ENCODE data around the gene WLS. TPM values are rescaled to one million over a fixed set of nuclear protein-coding genes. Genes with fewer than 3 reads are reported as not detected.

Gene WLS
- polyA plus RNA-seq, 1 donor from 2014 or later, result 8.8 TPM

DNA sequence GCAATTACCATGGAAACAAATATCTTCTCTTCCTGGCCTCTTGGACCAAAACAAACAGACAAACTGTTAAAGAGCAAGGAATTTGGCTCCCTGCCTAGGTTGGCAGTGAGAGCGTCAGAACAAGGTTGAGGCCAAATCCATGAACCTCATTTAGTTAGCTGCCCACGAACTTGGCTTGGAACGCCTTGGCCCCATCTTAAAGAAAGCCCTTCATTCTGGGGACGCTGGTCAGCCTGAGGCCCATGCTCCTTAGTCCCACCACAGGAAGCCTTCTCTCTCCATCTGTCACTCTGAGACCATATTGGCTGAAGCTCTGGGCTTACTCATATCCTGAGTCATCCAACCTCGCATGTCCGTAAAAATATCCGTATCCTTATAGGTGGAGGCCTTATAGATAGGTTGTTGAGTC, 119.5 kb downstream of the WLS start:
- H3K9me2 ChIP-seq (ENCODE audit: insufficient read depth, low read length), result no peaks in the 10 kb centered on the region
- no peaks in the 10 kb centered on the region for H3K79me2 ChIP-seq (replicated peaks; ENCODE audit: insufficient read depth, low read length)
- no peaks in the 10 kb centered on the region for H3K9me3 ChIP-seq (ENCODE audit: low read length)
- H3K4me3 ChIP-seq (ENCODE audit: low read length), result no peak overlapping the region
- H3K27me3 ChIP-seq (ENCODE audit: insufficient read depth, low read depth, low read length), result no peaks in the 10 kb centered on the region
- TF ChIP-seq EZH2 (IDR thresholded peaks at IDR 0.05; ENCODE audit: borderline replicate concordance, insufficient read depth, low read length, poor library complexity, severe bottlenecking) (no peak), EP300 (conservative IDR thresholded peaks at IDR 0.05; ENCODE audit: poor library complexity, severe bottlenecking) (no peak), RAD21 (conservative IDR thresholded peaks at IDR 0.05) (no peak), POLR2AphosphoS5 (IDR thresholded peaks at IDR 0.05) (no peak), TAF1 (IDR thresholded peaks at IDR 0.05; ENCODE audit: low read depth) (no peak), SMC3 (conservative IDR thresholded peaks at IDR 0.05; ENCODE audit: poor library complexity) (no peak), MXI1 (conservative IDR thresholded peaks at IDR 0.05; ENCODE audit: poor library complexity, severe bottlenecking) (no peak)
- TF ChIP-seq, protein P1, sequence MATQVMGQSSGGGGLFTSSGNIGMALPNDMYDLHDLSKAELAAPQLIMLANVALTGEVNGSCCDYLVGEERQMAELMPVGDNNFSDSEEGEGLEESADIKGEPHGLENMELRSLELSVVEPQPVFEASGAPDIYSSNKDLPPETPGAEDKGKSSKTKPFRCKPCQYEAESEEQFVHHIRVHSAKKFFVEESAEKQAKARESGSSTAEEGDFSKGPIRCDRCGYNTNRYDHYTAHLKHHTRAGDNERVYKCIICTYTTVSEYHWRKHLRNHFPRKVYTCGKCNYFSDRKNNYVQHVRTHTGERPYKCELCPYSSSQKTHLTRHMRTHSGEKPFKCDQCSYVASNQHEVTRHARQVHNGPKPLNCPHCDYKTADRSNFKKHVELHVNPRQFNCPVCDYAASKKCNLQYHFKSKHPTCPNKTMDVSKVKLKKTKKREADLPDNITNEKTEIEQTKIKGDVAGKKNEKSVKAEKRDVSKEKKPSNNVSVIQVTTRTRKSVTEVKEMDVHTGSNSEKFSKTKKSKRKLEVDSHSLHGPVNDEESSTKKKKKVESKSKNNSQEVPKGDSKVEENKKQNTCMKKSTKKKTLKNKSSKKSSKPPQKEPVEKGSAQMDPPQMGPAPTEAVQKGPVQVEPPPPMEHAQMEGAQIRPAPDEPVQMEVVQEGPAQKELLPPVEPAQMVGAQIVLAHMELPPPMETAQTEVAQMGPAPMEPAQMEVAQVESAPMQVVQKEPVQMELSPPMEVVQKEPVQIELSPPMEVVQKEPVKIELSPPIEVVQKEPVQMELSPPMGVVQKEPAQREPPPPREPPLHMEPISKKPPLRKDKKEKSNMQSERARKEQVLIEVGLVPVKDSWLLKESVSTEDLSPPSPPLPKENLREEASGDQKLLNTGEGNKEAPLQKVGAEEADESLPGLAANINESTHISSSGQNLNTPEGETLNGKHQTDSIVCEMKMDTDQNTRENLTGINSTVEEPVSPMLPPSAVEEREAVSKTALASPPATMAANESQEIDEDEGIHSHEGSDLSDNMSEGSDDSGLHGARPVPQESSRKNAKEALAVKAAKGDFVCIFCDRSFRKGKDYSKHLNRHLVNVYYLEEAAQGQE (IDR thresholded peaks at IDR 0.05; ENCODE audit: borderline replicate concordance), result no peak
- TF ChIP-seq, protein P2, sequence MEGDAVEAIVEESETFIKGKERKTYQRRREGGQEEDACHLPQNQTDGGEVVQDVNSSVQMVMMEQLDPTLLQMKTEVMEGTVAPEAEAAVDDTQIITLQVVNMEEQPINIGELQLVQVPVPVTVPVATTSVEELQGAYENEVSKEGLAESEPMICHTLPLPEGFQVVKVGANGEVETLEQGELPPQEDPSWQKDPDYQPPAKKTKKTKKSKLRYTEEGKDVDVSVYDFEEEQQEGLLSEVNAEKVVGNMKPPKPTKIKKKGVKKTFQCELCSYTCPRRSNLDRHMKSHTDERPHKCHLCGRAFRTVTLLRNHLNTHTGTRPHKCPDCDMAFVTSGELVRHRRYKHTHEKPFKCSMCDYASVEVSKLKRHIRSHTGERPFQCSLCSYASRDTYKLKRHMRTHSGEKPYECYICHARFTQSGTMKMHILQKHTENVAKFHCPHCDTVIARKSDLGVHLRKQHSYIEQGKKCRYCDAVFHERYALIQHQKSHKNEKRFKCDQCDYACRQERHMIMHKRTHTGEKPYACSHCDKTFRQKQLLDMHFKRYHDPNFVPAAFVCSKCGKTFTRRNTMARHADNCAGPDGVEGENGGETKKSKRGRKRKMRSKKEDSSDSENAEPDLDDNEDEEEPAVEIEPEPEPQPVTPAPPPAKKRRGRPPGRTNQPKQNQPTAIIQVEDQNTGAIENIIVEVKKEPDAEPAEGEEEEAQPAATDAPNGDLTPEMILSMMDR (IDR thresholded peaks at IDR 0.05; ENCODE audit: poor library complexity, severe bottlenecking), result no peak
- H3F3A ChIP-seq (ENCODE audit: insufficient read depth, low read length, poor library complexity, severe bottlenecking), result no peaks in the 10 kb centered on the region
- no peaks in the 10 kb centered on the region for H3K36me3 ChIP-seq (ENCODE audit: insufficient read depth, low read length)
- H3K4me2 ChIP-seq (ENCODE audit: low read length), result no peak overlapping the region
- H4K20me1 ChIP-seq (ENCODE audit: insufficient read depth), result no peaks in the 10 kb centered on the region
- H3K27ac ChIP-seq (ENCODE audit: low read length), result no peak overlapping the region
- no peak overlapping the region for H2AFZ ChIP-seq (ENCODE audit: low read depth, low read length)
- no peak overlapping the region for H3K9ac ChIP-seq (ENCODE audit: low read length)

DNA sequence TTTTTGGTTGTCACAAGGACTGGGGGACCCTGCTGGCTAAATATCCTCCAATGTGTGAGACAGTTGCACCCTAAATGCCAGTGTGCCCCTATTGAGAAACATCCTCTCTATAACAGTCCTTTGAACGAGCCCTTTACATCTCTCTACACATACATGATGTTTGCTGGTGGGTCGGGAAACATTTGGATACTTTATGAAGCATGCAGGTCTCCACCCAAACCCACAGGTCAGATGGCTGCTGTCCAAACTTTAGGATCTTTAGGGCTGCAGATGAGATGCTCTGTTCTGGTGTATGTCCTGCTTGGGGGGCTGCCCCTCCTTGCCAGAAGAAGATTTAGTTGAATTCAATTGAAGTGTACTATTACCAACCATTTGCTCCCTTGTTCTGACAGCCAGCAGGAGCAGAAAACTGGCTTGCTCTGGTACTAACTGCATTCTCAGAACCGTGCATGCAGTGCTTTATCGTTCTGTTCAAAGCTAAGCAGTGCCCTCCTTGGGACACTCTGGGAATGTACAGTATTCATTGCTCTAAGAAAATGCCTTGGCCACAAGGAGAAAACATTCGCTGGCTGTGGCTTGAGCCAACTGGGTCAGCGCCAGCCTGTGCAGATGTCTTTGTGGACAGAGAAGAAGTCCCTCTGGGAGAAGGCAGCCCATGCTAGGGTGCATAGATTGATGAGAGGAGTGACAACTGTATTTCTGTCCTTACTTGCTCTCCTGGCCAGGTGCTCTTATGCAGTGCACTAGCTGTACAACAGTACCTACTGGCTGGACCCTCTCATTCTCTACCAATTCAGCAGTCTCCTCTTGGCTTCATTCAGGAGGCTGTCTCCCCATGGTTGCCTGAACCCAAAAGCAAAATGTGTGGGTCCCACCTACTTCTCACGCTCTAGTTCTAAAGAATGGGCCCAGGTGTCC, 120.5 kb downstream of the WLS start:
- Histone ChIP-seq H3K27me3 (ENCODE audit: insufficient read depth, low read depth, low read length) (no peaks in the 10 kb centered on the region), H3K4me3 (ENCODE audit: low read length) (no peak overlapping the region), H3K9me3 (ENCODE audit: low read length) (no peaks in the 10 kb centered on the region), H3F3A (ENCODE audit: insufficient read depth, low read length, poor library complexity, severe bottlenecking) (no peaks in the 10 kb centered on the region), H3K9ac (ENCODE audit: low read length) (peak overlapping the region; percentile 49), H3K36me3 (ENCODE audit: insufficient read depth, low read length) (no peaks in the 10 kb centered on the region), H4K20me1 (ENCODE audit: insufficient read depth) (no peaks in the 10 kb centered on the region), H3K4me2 (ENCODE audit: low read length) (no peak overlapping the region), H3K79me2 (replicated peaks; ENCODE audit: insufficient read depth, low read length) (no peaks in the 10 kb centered on the region), H3K9me2 (ENCODE audit: insufficient read depth, low read length) (no peaks in the 10 kb centered on the region), H3K27ac (ENCODE audit: low read length) (peak overlapping the region; percentile 85), H2AFZ (ENCODE audit: low read depth, low read length) (peak overlapping the region; percentile 24)
- TF ChIP-seq RAD21 (conservative IDR thresholded peaks at IDR 0.05) (peak; percentile 99), EP300 (conservative IDR thresholded peaks at IDR 0.05; ENCODE audit: poor library complexity, severe bottlenecking) (peak; percentile 67), TAF1 (IDR thresholded peaks at IDR 0.05; ENCODE audit: low read depth) (no peak), MXI1 (conservative IDR thresholded peaks at IDR 0.05; ENCODE audit: poor library complexity, severe bottlenecking) (no peak), POLR2AphosphoS5 (IDR thresholded peaks at IDR 0.05) (peak; percentile 66), SMC3 (conservative IDR thresholded peaks at IDR 0.05; ENCODE audit: poor library complexity) (peak; percentile 99), EZH2 (IDR thresholded peaks at IDR 0.05; ENCODE audit: borderline replicate concordance, insufficient read depth, low read length, poor library complexity, severe bottlenecking) (no peak)
- TF ChIP-seq, protein P2 (IDR thresholded peaks at IDR 0.05; ENCODE audit: poor library complexity, severe bottlenecking), result peak; percentile 98
- TF ChIP-seq, protein P1 (IDR thresholded peaks at IDR 0.05; ENCODE audit: borderline replicate concordance), result peak; percentile 72

All from neural cell (in vitro differentiated cells).